HG02798 (cell line): ENCODE data around the gene SETBP1.

Source experiments
- ATAC-seq: cut with Tn5 transposase; IDR thresholded peaks from one replicate; pipeline ENCODE4 v1.9.1; 2021; ENCODE audit warnings: mild to moderate bottlenecking; ENCODE audit not compliant: unreplicated experiment, poor library complexity

SETBP1 gene

DNA sequence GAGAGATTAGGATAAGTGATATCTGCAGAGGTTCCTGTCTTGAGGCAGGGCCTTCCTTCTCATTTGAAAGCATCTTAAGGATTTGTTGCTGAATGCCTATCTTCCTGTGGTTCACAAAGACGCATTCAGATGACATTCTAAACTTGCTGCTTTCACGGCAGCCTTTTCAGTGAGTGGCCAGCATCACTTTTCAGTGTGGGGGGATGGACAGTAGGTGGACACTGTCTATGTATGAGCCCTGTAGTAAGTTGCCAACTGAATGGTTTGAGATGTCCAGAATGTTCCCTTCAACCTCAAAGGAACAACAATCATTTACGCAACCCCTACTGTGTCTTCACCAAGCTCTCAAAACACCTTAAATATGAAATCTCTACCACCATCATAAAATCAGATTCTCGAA is 46.6 kb downstream of the SETBP1 start:
- no peak for ATAC-seq

DNA sequence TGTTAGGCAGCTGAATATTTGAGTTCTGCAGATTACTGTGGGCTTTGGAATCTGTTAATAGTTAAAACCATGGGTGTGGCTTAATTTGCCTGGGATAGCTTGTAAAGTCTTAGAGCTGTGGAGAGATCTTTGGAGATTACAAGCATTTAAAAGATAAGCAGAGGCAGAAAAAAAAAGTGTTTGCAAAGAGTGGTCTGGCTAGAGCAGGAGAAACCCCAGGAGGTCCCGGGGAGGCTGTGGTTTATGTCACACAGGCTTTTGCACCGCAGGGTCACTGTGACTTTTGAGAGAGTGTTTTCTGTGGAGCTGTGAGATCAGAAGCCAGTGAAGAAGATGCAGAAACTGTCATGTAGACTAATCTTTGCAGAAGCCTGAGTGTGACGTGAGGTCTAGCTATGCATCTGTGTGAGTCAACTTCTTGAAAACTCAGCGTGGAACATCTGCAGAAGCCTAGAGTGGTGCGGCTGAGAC is 49.0 kb downstream of the SETBP1 start:
- peak; percentile 30 for ATAC-seq

DNA sequence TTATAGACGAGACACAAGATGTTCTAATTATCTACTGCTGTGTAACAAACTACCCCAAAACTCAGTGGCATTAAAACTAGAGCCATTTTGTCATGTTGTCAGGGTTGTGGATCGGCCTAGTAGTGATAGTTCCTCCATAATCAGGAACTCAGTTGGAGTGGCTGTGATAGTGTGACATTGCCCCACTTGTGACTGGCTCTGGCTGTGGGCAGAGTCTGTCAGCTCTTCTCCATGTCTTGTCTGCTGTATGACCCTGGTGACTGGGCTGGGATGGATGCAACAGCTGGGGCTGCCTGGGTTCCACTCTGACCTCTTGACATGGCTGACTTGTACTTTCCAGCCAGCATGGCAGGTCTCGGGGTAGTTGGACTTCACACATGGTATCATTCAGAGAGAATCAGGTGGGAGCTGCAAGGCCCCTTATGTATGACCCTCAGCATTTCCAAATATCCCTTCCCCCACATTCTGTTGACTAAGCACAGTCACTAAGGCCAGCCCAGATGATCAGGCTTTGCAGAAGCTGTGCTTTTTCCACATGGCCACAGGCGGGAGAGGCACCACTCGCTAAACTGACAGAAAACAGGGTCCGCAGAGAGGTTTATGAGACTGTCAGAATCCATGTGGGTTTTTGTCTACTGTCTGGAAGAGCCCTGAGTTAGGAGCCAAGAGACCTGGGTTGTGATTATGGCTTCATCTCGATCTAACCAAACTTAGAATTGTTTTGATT is 50.3 kb downstream of the SETBP1 start:
- no peak for ATAC-seq

DNA sequence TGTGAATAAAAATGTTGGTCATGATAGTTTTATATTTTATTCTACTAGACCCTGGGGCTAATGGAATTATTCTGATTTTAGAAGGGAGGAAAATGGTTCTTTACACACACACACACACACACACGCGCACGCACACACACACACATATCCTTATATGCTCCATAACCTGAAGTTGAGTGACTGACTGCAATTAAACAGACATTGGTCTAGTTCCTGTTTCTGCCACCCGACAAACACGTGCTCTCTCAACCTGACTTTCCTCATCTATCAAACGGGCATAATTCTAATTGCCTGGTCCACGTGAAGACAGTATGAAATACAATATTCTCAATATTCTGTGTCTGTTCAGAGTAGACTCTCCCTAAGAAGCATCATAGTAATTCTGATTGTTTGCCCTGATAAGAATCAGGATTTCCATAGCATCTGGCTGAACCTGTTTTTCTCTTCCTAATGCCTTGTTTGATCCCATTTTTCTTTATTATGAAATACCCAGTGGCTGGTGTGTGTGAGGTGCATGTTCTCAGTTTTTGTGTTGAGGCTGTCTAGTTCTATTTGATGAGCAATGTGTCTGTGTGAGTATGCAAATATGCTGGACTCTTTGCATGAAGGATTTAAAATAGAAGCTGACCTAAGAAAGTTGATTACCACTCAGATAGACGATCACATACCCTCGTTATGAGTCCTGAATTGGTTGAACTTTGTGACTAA is 51.0 kb downstream of the SETBP1 start:
- peak; percentile 70 for ATAC-seq

DNA sequence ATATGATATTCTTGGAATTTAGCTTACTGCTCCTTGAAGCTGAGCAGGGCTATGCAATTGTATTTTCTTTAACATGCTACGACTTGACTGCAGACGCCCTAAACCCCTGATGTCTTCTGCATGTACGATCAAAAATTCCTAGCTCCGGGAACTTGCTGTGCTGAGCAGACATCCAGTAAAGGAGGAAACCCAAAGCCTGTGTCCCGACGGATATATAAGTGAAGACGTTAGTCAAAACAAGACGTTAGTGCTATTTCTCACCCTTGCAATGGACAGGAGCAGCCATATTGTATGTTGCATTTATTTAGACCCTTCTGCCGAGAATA is 51.5 kb downstream of the SETBP1 start:
- no peak for ATAC-seq

DNA sequence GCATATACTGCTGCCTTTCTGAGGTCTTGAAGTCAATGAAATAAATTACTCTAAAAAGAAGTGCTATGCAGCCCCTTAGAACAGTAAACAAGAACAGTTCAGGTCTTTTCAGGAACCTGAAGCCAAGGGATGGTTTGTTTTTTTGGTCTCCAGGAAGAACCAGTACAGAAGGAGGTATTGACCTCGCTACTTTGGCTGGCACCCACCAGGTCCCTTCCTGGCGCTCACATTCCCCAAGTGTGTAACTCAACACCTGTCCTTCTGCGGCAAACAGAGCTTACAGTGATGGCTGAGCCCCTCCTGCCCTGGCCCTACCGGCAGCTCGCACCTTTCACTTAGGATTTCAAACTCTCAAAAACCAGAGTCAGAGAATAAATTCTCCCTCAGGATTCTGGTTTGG is 51.9 kb downstream of the SETBP1 start:
- no peak for ATAC-seq

DNA sequence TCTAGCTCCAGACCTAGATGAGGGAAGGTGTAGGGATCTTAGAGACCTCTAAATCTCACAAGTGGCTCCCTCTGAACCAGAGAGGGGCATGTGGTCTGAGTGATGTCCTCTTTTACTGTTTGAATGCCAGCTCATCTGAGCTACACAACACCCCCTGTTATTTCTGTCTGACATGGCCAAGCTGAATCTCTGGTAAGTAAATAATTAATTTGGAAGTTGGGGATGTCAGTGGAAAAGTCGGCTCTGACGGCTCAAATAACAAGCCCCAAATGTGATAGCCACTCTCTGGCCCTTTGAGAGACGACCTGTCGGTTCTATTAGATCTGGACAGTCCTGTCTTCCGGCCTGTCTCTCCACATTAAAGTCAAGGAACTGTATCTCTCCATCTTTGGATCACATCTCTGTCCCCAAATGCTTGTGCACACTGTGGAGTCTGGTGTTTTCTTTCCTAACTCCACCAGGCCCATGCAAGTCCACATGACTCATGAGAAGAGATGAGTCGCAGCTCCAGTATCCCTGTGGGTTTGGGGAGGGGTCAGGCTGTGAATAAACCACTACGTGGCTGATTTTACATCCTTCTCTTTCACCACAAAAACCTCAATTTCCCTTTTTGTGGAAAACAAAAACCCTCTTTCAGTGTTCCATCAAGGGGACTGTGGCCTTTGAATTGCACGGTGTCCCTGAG is 52.5 kb downstream of the SETBP1 start:
- ATAC-seq: no peak

DNA sequence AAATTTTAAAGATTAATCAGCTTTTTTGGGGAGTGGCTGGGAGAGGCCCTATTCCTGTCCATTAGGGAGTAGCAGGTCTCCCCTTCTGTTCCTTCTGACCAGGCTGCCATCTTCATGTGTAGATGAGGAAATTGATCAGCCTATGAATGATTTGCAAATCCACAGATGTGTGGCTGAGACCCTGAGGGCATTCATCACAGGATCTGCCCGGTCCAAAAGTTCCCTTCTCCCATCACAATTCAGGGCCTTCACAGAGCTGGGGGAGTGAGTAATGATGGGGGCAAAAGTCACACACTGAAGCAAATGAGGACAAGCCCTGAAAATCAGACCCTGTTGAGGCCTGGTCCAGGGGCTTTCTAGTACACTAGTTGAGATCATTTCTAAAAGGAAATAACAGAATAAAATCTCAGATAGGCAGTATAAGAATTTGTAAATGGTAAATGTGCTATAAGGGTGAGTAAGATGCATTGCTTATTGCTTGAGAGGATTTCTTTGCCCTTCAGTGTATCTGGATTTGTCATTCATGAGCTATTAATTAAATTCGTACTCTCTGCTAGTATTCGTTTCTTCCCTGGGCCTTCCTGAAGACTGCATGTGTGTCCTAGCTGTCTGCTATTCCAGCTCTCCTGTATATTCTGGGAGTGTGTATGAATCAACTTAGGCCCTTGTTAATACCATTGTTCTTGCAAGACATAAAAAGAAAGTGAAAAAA is 53.2 kb downstream of the SETBP1 start:
- no peak for ATAC-seq

DNA sequence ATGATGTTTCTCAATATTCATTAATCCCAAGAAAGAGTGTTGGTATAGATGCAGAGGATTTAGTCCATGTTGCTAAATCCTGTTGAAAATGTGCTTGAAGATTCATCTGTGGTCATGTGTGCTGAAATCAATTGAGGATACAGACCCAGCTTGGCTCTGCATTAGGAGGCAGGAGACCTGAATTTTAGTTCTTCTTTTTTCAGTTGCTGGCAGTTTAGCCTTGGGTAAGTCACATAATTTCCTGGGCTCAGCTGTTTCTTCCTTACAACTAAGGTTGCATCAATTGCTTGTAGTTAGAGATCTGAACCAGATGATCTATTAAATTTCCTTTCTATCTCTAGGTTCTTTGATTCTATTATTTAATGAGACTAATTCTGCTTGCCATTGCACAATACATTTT is 54.4 kb downstream of the SETBP1 start:
- no peak for ATAC-seq

DNA sequence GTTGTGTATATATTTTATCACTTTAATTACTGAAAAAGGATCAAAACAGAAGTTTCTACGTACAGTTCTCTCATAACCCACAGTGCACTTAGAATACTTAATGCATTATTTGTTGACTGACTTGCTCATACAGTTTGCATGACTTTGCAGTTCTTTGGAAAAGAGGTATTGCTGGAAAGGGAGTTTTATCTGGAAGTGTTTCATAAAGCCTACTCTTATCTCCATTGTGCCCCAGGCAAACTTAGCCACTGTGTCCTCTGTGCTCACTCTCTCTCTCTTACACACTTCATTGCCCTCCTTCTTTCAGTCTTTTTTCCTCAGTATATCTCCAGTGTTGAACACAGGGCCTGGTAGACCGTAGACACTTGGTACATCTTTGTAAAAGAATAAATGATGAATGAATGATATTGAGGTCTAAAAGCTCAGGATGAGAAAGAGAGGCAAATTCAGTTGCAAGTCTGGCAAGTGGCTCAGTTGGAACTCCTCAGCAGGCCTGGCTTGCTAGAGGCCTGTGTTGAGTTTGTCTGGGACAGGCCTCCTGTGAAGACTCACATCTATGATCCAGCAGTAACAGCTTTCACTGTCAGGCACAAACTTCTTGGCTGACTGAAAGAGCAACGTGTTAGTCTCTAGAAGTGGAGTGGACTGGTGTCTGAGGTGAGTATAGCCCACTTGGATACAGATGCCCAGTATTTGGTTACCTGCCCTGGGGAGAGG is 56.1 kb downstream of the SETBP1 start:
- no peak for ATAC-seq

DNA sequence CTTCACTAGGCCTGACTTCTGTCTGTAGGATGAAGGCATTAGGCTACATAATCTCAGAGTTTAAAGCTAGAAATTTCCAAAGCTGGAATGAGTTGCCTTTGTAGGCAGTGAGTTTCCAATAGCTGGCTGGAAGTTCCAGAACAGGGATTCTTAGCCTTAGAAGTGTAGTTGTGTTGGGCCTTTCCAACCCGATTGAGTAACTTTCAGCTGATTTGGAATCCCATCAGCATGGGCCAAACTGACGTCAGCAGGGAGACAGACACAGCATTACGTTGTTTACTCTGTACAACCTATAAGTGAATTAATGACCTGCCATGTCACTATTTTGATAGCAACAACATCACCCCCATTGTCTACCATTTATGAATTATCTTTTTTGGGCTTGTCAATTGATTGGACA is 56.9 kb downstream of the SETBP1 start:
- ATAC-seq: no peak

DNA sequence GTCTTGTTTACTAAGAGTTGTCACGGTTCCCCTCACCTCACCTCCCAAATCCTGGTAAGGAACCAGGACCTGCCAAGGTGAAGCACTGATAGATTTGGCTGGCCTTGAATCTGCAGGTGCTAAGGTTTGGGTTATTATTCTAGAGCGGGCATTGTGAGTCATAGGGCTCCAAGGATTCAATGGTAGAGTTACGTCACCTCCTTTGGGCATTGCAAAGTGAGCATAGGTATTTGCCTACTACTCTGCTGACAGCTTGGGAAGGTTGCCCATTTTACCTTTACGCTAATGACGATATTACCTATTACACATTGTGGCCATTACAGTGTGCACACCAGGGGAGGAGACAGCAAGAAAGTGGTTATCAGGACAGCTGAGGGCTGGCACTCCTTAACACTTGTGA is 59.3 kb downstream of the SETBP1 start:
- no peak for ATAC-seq

DNA sequence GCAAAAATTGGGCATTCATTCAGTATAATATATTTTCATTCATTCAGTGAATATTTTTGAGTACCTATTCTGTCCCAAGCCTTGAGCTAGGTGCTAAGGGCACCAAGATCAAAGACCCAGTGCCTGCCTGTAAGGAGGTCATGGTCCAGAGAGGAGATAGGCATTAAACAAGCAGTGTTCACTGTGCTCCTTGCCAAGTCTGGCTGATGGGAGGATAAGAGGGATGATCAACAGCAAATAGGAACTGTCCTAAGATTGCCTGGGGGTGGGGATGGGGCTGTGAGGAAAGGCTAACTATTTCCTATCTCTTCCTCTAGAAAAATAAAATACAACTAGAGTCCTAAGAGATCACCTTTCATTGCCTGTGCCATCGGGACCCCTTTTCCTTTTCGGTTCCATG is 60.4 kb downstream of the SETBP1 start:
- no peak for ATAC-seq

DNA sequence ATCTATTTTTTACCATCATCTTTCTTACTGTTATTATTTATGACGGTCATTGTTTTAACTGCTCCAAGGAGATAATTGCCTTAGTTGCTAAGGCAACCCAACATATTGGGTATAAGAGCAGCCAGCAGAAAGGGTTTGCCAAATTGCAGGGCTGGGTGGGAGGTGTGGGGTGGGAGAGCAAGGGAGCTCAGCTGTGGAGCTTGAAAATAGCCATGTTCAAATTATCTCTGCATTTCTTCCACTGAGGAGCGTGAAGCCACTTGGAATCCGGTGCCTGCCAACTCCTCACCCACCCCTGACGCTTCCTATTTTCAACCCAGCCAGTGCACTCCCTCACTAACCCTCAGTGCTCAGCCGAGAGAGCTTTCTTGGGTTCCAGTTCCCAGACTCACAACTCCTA is 60.8 kb downstream of the SETBP1 start:
- no peak for ATAC-seq

DNA sequence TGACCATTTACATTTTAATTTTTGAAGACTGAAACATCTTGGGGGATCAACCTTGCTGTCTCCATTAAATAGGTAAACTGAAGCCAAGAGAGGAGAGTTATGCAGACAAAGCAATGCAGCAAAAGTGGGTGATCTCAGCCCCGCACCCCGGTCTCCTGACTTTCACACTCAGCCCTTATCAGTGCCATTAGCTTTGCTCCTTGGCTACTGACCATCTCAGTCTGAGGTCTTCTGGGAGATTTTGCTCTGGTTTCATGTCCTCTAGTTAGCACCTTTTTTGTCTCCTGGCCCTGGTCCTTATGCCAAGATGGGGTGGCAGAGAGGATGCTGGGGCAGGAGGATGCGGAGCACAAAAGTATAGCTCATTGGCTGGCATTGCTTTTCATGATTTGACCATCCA is 61.4 kb downstream of the SETBP1 start:
- ATAC-seq: no peak

DNA sequence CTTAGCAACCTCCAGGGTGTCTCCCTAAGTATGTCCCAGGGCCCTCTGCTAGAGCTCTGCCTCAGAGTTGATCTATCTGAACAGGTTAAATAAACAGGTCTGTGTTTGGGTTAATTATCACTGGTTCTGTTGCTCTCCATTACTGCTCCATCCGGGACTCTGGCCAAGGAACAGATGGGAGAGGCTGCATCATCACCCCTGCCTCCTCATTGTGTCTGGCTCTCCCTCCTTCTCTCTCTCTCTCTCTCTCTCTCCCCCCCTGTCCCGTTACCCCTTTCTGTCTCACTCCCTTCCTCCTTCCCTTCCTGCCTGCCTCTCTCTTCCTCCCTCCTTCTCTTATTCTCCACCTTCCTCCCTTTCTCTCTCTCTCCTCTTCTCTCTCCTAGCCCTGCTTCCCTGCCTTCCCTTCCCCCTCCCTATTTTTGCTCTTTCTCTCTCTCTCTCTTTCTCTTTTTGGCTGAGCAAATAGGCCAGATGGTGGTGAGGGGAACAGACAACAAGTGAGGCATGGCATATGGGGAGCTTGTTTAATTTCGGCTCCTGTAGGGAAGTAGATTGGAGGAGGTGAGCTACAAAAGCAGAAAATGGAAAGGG is 62.1 kb downstream of the SETBP1 start:
- ATAC-seq: no peak

DNA sequence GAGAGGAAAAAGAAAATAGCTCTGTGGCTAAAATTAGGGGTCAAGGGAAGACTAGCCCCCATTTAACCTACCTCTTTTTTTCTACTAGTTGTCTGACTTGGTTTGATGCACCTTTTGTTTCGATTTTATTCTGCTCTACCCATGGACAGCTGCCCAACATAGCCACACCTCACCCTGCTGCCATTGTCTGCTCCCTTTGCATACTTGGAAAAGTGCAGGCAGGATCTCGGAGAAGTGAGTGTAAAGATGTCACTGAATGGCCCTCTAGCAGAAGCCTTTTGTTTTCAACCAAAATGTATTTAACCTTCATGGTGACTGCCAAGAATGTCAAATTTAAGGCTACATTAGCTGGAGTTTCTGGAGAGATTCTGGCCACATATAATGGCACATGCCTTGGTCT is 62.9 kb downstream of the SETBP1 start:
- ATAC-seq: no peak

DNA sequence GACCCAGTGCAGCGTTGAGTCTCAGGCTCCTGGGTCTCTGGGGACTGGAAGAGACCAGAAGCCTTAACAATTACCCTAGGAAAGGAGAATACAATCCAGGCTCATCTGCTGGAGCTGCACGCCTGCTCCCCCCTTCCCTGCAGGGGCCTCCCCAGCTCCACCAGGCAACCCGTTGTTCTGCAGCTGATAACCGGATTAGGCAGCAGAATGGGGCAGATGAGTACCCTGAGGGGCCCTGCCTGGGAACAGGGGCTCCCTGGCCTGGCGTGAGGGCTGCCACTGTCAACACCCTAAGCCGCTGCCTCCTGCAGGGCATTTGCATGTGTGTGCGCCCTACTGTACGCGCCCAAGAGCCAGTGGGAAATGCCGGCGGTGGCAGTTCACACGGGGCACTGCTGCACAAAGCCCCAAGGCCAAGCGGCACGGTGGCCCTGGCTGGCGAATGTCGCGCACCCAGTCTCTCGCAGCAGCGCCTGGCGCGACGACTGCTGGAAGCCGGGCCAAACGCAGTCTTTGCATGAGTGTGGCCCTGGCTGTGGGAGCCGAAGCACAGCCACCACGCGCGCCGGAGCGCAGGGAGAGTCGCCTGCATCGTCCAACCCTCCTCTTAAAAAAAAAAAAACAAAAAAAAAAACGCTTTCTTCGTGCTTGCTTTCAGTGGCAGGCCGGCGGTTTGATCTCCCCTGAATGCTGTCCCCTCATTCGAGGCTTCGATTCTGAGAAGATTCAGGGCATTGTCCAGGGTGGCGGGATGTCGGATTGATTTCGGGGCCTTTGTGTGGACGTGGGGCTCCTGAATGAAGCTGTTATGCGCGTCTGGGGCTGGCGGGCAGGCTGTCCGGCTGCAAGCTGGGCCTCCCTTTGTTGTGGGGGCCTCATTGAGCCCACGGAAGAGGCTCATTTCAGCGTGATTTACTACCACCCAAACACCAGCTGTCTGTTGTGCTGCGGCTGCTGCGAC is 63.8 kb downstream of the SETBP1 start:
- no peak for ATAC-seq

DNA sequence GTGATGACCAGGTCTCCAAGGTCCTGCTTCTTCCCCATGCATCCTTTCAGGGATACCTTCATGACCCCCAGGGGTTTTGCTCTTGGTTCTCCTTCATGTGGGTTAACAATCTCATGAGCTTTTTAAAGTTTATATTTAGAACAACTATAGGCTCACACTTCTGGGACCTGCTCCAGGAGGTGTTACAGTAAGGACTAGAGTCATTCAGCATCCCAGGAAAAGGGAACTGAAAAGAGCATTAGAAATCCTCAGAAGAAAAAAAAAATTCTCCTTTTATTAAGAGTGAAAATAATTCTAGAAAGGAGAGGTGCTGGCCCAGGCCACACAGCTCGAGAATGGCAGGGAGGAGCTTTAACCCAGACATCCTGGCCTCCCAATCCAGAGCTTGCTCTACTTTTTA is 66.5 kb downstream of the SETBP1 start:
- ATAC-seq: no peak
